ENCODE measurements around the gene EFHD1. TPM values are rescaled to one million over a fixed set of nuclear protein-coding genes. Genes with fewer than 3 reads are reported as not detected.

The EFHD1 gene
- total and polyA plus RNA-seq, 9 of the 15 experiments (the other 6 are each of a cell fraction or from before 2014, with no cell fraction given), result 0.66 to 9.1 (median 2.0) TPM

DNA sequence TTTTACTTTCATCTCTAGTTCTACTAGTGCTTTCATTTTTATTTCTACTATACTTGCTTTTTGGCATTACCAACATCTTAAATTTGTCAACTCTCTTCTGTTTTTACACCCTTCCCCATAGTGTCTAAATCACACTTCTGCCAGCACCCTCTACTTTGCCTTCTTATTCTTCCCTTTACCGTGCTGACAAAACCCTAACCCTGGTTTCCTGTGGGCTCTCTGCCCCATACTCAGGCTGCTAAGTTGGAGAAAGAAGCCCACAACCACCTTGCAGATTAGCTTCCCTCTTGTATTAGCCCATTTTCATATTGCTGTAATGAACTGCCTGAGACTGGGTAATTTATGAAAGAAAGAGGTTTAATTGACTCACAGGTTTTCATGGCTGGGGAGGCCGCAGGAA lies 88.5 kb downstream of the EFHD1 start (continued):
- TF ChIP-seq, protein P1, sequence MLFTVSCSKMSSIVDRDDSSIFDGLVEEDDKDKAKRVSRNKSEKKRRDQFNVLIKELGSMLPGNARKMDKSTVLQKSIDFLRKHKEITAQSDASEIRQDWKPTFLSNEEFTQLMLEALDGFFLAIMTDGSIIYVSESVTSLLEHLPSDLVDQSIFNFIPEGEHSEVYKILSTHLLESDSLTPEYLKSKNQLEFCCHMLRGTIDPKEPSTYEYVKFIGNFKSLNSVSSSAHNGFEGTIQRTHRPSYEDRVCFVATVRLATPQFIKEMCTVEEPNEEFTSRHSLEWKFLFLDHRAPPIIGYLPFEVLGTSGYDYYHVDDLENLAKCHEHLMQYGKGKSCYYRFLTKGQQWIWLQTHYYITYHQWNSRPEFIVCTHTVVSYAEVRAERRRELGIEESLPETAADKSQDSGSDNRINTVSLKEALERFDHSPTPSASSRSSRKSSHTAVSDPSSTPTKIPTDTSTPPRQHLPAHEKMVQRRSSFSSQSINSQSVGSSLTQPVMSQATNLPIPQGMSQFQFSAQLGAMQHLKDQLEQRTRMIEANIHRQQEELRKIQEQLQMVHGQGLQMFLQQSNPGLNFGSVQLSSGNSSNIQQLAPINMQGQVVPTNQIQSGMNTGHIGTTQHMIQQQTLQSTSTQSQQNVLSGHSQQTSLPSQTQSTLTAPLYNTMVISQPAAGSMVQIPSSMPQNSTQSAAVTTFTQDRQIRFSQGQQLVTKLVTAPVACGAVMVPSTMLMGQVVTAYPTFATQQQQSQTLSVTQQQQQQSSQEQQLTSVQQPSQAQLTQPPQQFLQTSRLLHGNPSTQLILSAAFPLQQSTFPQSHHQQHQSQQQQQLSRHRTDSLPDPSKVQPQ (CRISPR knock-in tag; IDR thresholded peaks at IDR 0.05; ENCODE audit: borderline replicate concordance), result no peak
- TF ChIP-seq ZKSCAN1 (IDR thresholded peaks at IDR 0.05; ENCODE audit: low read depth, low read length) (no peak), KHSRP (IDR thresholded peaks at IDR 0.05) (no peak), HCFC1 (IDR thresholded peaks at IDR 0.05; ENCODE audit: low read depth, low read length) (no peak), ZNF778 (CRISPR knock-in tag; IDR thresholded peaks at IDR 0.05) (no peak), ETV1 (tag; conservative IDR thresholded peaks at IDR 0.05; ENCODE audit: low read depth) (no peak)
- TF ChIP-seq, protein P2, sequence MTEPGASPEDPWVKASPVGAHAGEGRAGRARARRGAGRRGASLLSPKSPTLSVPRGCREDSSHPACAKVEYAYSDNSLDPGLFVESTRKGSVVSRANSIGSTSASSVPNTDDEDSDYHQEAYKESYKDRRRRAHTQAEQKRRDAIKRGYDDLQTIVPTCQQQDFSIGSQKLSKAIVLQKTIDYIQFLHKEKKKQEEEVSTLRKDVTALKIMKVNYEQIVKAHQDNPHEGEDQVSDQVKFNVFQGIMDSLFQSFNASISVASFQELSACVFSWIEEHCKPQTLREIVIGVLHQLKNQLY (CRISPR knock-in tag; conservative IDR thresholded peaks at IDR 0.05), result no peak
- TF ChIP-seq, protein P3, sequence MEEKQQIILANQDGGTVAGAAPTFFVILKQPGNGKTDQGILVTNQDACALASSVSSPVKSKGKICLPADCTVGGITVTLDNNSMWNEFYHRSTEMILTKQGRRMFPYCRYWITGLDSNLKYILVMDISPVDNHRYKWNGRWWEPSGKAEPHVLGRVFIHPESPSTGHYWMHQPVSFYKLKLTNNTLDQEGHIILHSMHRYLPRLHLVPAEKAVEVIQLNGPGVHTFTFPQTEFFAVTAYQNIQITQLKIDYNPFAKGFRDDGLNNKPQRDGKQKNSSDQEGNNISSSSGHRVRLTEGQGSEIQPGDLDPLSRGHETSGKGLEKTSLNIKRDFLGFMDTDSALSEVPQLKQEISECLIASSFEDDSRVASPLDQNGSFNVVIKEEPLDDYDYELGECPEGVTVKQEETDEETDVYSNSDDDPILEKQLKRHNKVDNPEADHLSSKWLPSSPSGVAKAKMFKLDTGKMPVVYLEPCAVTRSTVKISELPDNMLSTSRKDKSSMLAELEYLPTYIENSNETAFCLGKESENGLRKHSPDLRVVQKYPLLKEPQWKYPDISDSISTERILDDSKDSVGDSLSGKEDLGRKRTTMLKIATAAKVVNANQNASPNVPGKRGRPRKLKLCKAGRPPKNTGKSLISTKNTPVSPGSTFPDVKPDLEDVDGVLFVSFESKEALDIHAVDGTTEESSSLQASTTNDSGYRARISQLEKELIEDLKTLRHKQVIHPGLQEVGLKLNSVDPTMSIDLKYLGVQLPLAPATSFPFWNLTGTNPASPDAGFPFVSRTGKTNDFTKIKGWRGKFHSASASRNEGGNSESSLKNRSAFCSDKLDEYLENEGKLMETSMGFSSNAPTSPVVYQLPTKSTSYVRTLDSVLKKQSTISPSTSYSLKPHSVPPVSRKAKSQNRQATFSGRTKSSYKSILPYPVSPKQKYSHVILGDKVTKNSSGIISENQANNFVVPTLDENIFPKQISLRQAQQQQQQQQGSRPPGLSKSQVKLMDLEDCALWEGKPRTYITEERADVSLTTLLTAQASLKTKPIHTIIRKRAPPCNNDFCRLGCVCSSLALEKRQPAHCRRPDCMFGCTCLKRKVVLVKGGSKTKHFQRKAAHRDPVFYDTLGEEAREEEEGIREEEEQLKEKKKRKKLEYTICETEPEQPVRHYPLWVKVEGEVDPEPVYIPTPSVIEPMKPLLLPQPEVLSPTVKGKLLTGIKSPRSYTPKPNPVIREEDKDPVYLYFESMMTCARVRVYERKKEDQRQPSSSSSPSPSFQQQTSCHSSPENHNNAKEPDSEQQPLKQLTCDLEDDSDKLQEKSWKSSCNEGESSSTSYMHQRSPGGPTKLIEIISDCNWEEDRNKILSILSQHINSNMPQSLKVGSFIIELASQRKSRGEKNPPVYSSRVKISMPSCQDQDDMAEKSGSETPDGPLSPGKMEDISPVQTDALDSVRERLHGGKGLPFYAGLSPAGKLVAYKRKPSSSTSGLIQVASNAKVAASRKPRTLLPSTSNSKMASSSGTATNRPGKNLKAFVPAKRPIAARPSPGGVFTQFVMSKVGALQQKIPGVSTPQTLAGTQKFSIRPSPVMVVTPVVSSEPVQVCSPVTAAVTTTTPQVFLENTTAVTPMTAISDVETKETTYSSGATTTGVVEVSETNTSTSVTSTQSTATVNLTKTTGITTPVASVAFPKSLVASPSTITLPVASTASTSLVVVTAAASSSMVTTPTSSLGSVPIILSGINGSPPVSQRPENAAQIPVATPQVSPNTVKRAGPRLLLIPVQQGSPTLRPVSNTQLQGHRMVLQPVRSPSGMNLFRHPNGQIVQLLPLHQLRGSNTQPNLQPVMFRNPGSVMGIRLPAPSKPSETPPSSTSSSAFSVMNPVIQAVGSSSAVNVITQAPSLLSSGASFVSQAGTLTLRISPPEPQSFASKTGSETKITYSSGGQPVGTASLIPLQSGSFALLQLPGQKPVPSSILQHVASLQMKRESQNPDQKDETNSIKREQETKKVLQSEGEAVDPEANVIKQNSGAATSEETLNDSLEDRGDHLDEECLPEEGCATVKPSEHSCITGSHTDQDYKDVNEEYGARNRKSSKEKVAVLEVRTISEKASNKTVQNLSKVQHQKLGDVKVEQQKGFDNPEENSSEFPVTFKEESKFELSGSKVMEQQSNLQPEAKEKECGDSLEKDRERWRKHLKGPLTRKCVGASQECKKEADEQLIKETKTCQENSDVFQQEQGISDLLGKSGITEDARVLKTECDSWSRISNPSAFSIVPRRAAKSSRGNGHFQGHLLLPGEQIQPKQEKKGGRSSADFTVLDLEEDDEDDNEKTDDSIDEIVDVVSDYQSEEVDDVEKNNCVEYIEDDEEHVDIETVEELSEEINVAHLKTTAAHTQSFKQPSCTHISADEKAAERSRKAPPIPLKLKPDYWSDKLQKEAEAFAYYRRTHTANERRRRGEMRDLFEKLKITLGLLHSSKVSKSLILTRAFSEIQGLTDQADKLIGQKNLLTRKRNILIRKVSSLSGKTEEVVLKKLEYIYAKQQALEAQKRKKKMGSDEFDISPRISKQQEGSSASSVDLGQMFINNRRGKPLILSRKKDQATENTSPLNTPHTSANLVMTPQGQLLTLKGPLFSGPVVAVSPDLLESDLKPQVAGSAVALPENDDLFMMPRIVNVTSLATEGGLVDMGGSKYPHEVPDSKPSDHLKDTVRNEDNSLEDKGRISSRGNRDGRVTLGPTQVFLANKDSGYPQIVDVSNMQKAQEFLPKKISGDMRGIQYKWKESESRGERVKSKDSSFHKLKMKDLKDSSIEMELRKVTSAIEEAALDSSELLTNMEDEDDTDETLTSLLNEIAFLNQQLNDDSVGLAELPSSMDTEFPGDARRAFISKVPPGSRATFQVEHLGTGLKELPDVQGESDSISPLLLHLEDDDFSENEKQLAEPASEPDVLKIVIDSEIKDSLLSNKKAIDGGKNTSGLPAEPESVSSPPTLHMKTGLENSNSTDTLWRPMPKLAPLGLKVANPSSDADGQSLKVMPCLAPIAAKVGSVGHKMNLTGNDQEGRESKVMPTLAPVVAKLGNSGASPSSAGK (IDR thresholded peaks at IDR 0.05), result no peak

All from K562 (cell line).